ENCODE data around the gene CRIP1.

CRIP1 gene

DNA sequence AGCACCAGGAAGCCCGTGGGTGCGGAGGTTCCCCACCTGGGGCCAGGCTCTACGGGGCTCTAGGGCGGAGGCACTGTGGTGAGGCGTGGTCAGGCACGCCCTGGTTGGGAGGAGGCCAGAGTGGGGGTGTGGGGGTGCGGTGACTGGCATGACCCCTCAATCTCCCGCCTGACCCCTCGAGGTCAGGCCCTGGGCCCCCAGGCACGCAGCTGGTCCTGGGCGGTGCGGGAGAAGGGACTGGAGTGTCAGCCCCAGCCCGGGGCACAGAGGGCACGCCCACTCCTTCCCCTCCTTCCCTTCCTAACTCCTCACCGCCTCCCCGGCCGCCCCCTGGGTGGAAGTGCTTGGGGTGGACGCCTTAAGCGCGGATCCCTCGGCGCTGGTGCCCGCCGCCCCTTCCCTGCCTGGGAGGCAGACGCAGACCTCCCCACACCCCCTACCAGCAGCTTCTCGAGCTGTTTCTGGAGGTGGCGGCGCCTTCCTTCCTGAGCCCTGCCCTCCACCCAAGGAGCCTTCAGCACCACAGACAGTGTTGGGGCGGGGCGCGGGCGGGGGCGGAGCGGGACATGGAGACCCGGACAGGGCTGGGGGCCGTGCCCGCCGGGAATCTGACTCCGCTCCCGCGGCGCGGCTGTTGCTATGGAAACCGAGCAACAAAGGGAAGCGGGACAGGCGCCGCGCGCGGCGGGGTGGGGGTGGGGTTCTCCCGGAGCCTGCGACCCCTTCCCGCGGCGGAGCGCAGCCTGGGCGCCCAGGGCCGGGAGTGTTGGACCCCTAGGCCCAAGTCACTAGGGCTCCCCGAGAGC, 12.8 kb upstream of the CRIP1 start:
- peak overlapping the region; percentile 38 for H3K4me3 ChIP-seq (ENCODE audit: low read depth, low read length)
- TF ChIP-seq, protein P1, sequence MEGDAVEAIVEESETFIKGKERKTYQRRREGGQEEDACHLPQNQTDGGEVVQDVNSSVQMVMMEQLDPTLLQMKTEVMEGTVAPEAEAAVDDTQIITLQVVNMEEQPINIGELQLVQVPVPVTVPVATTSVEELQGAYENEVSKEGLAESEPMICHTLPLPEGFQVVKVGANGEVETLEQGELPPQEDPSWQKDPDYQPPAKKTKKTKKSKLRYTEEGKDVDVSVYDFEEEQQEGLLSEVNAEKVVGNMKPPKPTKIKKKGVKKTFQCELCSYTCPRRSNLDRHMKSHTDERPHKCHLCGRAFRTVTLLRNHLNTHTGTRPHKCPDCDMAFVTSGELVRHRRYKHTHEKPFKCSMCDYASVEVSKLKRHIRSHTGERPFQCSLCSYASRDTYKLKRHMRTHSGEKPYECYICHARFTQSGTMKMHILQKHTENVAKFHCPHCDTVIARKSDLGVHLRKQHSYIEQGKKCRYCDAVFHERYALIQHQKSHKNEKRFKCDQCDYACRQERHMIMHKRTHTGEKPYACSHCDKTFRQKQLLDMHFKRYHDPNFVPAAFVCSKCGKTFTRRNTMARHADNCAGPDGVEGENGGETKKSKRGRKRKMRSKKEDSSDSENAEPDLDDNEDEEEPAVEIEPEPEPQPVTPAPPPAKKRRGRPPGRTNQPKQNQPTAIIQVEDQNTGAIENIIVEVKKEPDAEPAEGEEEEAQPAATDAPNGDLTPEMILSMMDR (IDR thresholded peaks at IDR 0.05; ENCODE audit: insufficient read depth, low read depth, low read length, missing control alignments), result no peak
- no peak for DNase-seq (ENCODE audit: low read depth)

DNA sequence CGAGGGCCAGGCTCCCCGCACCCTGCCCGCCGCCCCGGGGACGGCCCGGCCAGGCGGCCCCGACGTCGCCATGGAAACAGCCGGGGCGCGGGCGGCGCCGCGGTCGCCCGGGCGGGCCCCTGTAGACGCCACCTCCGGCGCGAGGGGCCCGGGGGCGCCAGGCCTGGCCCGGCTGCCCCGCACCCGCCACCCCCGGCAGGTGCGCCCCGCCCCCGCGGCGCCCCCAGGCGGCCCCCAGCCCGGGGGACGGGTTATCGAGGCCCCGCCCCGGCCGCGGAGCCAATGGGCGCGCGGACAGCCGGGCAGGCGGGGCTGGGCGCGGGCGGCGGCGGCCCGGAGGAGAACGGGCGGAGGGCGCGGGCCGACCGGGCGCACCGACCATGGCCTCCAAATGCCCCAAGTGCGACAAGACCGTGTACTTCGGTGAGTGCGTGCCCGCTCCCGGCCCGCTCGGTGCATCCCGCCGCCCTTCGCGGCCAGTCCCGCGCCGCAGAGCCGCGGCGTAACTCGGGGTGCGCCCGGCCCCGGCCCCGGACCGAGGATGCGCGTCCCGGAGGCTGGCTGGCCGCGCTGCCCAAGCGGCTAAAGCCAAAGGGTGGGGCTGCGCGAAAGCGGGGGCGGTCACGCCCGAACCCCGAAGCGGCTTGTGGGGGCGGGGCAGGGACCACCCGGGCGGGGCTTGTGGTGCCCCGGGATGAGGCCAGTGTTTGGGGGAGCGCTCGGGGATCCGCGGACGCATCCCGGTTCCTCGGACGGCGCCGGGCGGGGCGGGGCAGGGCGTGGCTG, 12.0 kb upstream of the CRIP1 start, which contains the start of gene CRIP2:
Gene CRIP2, plus strand, starts transcription at position 339 of the 786 bp plus-strand sequence. Its CDS starts 42 bp downstream, at position 381.
- TF ChIP-seq, protein P1 (IDR thresholded peaks at IDR 0.05; ENCODE audit: insufficient read depth, low read depth, low read length, missing control alignments), result no peak
- no peak for DNase-seq (ENCODE audit: low read depth)
- peak within 1 kb of the TSS; percentile 38 for H3K4me3 ChIP-seq (ENCODE audit: low read depth, low read length)

DNA sequence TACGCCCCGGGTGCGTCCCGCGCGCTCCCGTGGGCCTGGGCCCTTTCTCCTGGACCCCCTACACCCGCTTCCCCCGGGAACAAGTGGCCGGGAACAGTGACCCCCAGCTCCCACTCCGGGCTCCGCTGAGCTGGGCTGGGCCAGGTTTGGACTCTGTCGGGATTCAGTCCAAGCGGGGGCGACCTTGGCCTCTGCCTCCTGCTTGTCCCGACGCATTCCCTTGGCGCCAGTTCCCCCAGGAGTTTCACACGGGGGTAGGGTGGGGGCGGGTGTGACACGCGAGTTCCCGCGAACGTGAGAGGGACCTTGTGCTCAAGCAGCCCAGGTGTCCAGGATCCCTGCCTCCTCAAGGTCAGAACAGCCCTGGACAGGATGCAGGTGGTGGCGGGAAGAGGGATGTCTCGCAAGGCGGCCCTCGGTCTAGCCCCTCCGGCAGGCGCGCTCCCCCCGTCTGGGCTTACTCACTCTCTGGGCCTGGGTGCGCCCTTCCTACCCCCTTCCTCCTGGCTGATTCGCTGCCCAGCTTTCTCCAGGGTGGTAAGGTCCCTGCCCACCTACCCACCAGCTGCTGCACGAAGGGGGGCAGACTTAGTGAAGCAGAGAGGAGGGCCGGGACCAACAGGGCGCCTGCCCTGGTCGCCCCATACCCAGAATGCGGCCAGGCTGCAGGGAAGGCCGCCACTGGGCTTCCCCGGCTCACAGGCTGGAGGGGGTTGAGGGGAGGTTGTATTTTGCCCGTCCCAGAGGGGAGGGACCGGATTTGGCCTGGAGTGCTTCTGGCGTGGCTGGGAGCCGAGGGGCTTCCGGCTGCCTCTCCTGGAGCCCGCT, 11.2 kb upstream of the CRIP1 start:
- DNase-seq (ENCODE audit: low read depth), result no peak
- TF ChIP-seq, protein P1 (IDR thresholded peaks at IDR 0.05; ENCODE audit: insufficient read depth, low read depth, low read length, missing control alignments), result no peak
- H3K4me3 ChIP-seq (ENCODE audit: low read depth, low read length), result no peak overlapping the region

DNA sequence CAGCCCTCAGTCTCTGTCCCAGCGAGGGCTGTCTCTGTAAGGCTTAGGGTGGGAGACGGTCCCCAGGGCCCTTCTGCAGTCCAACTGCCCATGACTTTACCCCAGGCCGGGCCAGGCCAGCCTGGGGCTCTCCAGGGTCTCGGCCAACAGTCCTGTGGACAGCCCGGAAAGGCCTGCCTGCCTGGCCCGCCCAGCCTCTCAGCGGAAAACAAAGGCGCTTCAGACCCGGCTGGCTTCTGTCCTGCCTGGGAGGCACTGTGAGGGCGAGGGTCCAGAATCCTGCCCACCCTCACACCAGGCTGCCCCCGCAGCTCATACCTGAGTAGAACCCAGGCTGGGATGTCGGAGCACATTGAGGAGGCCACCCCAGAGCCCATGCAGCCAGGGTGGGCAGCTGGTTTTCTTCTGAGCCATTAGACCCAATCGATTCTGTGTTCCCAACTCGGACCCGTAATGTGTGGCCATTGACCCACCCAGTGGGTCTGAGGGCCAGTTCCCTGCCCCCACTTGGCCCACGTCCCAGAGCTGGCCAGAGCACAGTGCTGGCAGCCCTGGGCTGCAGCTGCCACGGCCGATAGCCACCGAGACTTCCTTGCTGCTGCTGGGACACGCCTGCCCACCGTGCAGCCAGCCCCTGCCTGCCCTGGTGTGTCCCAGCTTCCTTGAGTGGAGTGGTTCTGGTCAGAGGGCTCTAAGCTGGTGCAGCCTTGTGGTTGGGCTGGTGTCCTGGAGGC, 10.4 kb upstream of the CRIP1 start:
- no peak for DNase-seq (ENCODE audit: low read depth)
- no peak overlapping the region for H3K4me3 ChIP-seq (ENCODE audit: low read depth, low read length)
- TF ChIP-seq, protein P1 (IDR thresholded peaks at IDR 0.05; ENCODE audit: insufficient read depth, low read depth, low read length, missing control alignments), result no peak

DNA sequence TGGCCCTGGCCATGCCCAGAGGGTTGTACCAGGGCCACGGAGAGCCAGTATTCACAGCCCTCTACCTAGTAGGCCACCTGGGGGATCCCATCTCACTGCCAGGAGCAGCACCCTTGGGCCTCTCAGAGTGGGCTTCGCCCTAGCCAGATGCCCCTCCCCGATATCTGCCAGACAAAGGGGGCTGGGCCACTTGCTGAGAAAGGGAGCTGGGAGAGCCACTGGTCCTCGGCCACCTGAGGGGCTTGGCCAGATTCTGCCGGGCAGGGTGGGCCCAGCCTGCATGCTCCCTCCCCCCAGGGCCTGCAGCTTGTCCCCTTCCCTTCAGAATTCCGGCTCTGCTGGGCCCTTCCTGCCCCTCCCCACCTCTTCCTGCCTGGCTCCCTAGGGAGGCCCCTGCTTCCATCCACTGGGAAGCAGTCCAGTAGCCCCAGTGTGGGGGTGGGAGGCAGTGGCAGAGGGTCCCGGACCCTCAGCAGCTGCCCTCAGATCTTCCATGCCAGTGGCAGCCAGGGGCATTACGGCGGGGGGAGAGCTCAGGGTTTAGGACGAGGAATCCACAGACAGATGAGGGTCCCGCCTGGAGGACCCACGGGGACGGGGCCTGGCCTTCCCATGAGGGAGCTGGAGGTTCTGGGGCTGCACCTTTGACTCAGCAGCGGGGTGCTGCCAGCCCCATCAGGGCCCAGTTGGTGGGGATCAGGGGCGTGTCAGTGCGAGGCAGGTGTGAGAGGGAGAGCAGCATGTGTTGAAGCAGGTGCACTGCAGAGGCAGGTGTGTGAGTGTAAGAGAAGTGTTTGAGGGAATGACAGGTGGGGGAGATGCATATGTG, 9.6 kb upstream of the CRIP1 start:
- H3K4me3 ChIP-seq (ENCODE audit: low read depth, low read length), result no peak overlapping the region
- TF ChIP-seq, protein P1 (IDR thresholded peaks at IDR 0.05; ENCODE audit: insufficient read depth, low read depth, low read length, missing control alignments), result no peak
- DNase-seq (ENCODE audit: low read depth), result no peak

All from GM12865 (cell line).